Activated CD4-positive, alpha-beta T cell treated with anti-CD3 and anti-CD28 coated beads, Interleukin-2, amount 50 U/mL, for 1 hour (primary cell): Measurements from ENCODE around the gene MBTPS1.
A peak's percentile ranks its signal among the peaks of the same experiment; 100 is the strongest.

Experiments used
- DNase-seq: peaks from one replicate; pipeline ENCODE4 v3.0.0-alpha.2; 2020

MBTPS1 gene

GRCh38 chr16:84095466-84095865, 21.3 kb downstream of the MBTPS1 start:
- no peak for DNase-seq

DNA sequence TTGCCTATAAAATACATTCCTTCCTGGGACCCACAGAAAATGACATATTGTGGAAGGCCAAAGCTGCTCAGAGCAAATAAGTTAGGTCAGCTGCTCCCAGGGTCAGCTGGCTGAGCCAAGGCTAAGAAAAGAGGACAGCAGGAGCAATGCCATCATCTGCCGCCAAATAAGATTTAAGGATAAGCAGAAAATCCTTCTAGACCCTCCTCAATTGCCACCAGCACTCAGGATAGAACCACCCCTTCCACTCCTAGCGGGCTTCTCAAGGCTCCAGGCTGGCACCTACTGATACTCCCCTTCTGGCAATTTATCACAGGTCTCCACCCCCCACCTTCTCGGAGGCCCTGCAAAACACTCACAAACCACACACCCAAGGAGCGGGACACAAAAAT, 22.9 kb downstream of the MBTPS1 start:
- no peak for DNase-seq

- no peak for DNase-seq
Measured at GRCh38 chr16:84093120-84093878, 23.4 kb downstream of the MBTPS1 start.

DNA sequence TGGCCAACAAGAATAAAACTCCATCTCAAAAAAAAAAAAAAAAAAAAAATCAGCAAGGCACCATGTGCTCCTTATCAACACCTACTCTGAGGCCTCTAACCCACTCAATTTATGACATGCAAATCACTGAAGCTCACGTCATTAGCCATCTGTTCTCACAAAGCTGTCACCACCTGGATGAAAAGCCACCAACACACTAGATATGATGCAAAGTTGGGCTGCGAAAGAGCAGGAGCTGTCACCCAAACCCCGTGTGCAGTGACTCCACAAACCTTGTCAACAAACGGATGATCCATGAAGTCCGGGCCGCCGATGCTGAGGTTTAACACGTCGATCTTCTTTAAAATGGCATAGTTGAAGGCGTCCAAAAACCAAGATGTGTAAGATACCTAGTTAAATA, 25.3 kb downstream of the MBTPS1 start:
- no peak for DNase-seq

DNA sequence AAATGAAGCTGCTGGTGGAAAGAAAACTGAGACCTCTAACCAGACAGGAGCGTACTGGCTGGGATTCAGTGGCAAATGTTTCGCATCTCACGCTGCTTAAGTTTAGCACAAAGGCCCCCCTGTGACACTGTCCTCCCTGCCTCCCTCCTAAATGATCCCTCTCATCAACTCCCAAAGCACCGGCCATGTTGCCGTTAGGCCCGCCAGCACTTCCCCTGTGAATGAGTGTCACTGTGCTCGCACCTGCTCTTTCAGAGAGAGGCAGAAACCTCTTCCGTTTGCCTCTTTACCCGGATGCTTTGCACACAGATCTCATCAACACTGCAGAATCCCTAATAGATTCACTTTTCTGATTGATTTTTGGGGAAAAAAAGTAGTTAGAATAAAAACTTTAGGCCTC, 26.5 kb downstream of the MBTPS1 start:
- DNase-seq: no peak

GRCh38 chr16:84088695-84089395, 27.9 kb downstream of the MBTPS1 start:
- peak; percentile 50 for DNase-seq

- DNase-seq: no peak
Measured at GRCh38 chr16:84087466-84088151, 29.1 kb downstream of the MBTPS1 start.

- no peak for DNase-seq
Measured at GRCh38 chr16:84087001-84087400, 29.7 kb downstream of the MBTPS1 start.

- no peak for DNase-seq
Measured at GRCh38 chr16:84086341-84086740, 30.4 kb downstream of the MBTPS1 start.

GRCh38 chr16:84085773-84086172, 31.0 kb downstream of the MBTPS1 start:
- no peak for DNase-seq

GRCh38 chr16:84085271-84085667, 31.5 kb downstream of the MBTPS1 start:
- DNase-seq: no peak

DNA sequence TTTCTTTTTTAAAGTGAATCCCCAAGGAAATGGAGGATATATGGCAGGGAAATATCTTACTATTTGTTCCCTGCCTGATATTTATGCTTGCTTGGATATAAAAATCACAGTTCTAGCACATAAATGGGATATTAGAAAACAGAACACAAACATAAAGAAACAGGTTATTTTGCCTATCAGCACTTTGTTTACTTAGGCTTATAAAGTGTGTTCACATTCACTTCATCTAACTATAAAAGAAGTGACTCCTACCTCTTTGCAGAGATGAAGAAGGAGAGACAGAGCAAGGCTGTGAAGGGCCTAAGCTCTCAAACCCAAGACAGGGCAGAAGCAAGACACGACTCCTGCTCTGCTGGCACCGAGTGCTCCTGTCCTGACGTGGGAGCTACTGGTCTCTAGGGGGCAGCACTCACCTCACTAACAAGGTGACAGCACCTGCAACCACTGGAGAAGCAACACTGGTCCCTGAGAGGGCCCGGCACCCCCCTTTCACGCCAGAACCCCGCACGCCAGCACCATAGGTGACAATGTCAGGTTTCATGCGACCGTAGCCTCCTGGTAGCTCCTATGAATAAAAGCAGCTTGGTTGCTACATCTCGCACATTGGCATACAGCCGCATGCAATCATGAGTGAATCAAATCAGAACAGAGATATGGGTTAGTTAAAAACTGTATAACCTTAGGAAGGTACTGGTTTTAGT, 32.0 kb downstream of the MBTPS1 start:
- peak; percentile 67 for DNase-seq

GRCh38 chr16:84082835-84083569, 33.7 kb downstream of the MBTPS1 start:
- DNase-seq: no peak

GRCh38 chr16:84082110-84082509, 34.6 kb downstream of the MBTPS1 start:
- DNase-seq: no peak

- no peak for DNase-seq
Measured at GRCh38 chr16:84081446-84081989, 35.2 kb downstream of the MBTPS1 start.

- no peak for DNase-seq
Measured at GRCh38 chr16:84080813-84081212, 35.9 kb downstream of the MBTPS1 start.

DNA sequence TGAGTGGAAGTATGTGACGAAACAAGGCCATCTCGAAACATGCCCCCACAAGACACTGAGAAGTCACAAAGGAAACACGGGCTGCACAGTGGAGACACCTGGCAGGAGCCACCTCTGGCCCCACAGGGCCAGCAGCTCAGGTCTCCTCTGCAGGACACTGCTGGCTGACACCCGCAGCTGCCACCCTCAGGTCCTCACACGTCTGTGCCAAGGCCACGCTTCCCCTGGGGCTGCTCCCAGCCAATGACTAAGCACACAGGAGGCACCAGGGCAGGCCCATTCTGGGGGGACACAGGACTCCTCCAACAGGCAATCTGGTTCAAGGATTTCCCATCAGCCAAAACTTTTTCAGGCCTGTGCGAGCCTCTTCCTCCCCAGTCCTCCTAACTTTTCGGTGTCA, 36.4 kb downstream of the MBTPS1 start:
- no peak for DNase-seq

DNA sequence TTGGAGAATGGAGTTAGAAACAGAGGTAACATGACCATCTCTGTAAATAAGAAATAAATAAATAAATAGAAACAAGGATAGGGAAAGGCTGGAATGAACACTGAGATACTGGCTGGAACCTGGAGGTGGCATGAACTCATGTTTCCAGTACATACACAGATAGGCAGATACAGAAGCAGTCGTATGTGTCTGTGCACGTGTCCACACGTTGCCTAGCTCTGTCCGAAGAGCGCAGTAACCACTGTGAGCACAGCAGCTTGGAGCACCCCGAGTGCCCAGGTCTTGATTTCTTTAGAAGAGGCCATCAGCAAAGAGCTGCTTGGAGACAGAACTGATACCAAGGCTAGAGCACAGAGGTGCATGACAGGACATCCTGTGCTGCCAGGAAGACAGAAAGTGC, 37.1 kb downstream of the MBTPS1 start:
- DNase-seq: no peak

- DNase-seq: no peak
Measured at GRCh38 chr16:84075376-84075775, 41.4 kb downstream of the MBTPS1 start.

DNA sequence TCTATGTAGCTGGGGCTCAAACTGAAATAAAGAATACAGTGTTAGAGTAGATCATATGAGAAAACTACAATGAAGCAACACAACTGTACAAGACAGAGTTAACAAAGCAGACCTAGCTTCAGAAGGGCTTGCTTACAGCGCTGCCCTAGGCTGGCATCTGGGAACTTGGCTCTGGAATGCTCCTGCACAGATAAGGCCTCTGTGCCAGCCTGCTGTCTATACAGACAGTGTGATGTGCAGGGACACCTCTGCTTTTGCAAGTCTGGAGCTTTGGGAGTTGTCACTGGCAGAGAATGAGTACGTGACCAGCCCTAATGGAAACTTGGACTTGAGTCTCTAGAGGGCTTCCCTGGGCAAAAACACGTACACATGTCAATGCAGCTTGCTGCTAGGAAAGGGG, 42.0 kb downstream of the MBTPS1 start:
- no peak for DNase-seq

DNA sequence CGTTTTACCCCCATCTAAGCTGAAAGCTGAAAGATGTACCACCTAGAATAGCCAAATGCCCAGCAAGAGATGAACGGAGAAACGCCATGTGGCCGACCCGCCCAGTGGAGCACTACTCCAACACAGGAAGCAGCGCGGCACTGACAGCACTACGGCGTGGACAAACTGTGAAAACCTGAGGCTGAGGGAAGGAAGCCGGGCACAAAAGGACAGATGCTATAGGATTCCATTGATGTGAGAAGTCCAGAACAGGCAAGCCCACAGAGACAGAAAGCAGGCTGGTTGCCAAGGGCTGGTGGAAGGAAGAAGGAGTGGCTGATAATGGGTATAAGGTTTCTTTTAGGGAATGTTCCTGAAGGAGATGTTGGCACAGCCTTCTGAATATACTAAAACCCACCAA, 44.7 kb downstream of the MBTPS1 start:
- no peak for DNase-seq

- DNase-seq: no peak
Measured at GRCh38 chr16:84071121-84071520, 45.6 kb downstream of the MBTPS1 start.
